Left lung (tissue), 10 donors: ENCODE results near the gene C8B. TPM values are rescaled to one million over a fixed set of nuclear protein-coding genes. Genes with fewer than 3 reads are reported as not detected.

Experiments used
- ATAC-seq: fragments of 200-7000 bp; cut with Tn5 transposase; one replicate; pipeline ENCODE4 v1.9.1; 2020; ENCODE audit warnings: moderate library complexity
- DNase-seq, 4 donors: peaks; one replicate each; pipeline ENCODE4 v3.0.0-alpha.2; 2013 to 2020
- H3K27ac ChIP-seq, 2 donors: fragments of 200-600 bp; sonication (generic) in 1 of 2; one replicate each; pipeline versions ENCODE4 v1.5.0 to v1.8.0; 2020 to 2021
- H3K27me3 ChIP-seq, 2 donors: fragments of 200-600 bp; sonication (generic) in 1 of 2; one replicate each; pipeline versions ENCODE4 v1.5.0 to v1.8.0; 2020 to 2021
- H3K36me3 ChIP-seq, 2 donors: fragments of 200-600 bp; sonication (generic) in 1 of 2; one replicate each; pipeline versions ENCODE4 v1.5.0 to v1.8.0; 2020 to 2021
- H3K4me1 ChIP-seq, 2 donors: fragments of 200-600 bp; one replicate each; pipeline ENCODE4 v1.8.0; 2021
- H3K4me3 ChIP-seq, 2 donors: fragments of 200-600 bp; sonication (generic) in 1 of 2; one replicate each; pipeline versions ENCODE4 v1.5.0 to v1.8.0; 2020 to 2021; ENCODE audit warnings: mild to moderate bottlenecking in 1 of 2
- H3K9me3 ChIP-seq, 2 donors: fragments of 200-600 bp; sonication (generic) in 1 of 2; one replicate each; pipeline versions ENCODE4 v1.5.0 to v1.8.0; 2020 to 2021
- CTCF ChIP-seq, 2 donors: fragments of 200-600 bp; sonication (generic) in 1 of 2; IDR thresholded peaks; one replicate each; pipeline versions ENCODE4 v1.5.0 to v1.8.0; 2021; ENCODE audit warnings: antibody characterized with exemption in 2 of 2
- intact Hi-C, 2 donors: fragments of 100-400 bp; cut with DNase I; formaldehyde crosslinking; loops; one replicate each; pipeline versions ENCODE4 v1.11.2 to v1.14.2; 2022
- polyA plus RNA-seq, 6 donors: library from polyadenylated mRNA; unstranded; fragments of 120-200 nt; gene quantifications; one replicate each; pipeline ENCODE4 v1.2.1, GENCODE V29; 2013; ENCODE audit not compliant: insufficient read length in 6 of 6
- total RNA-seq, 2 donors: library from RNA; stranded (reverse); fragmentation: NEBNext Ultra II Directional; extraction: Animal tissue kit (Norgen Biotek cat#: 25700); gene quantifications; one replicate each; pipeline ENCODE4 v1.2.1, GENCODE V29; 2021
- donor health status: DM: no; HTN: yes; CAD: no.
- donor health status: DM: no; HTN: no; CAD: no.

The C8B gene
- total and polyA plus RNA-seq, 8 donors, result 0.09 to 0.71 (median 0.18) TPM; not detected in 2

DNA sequence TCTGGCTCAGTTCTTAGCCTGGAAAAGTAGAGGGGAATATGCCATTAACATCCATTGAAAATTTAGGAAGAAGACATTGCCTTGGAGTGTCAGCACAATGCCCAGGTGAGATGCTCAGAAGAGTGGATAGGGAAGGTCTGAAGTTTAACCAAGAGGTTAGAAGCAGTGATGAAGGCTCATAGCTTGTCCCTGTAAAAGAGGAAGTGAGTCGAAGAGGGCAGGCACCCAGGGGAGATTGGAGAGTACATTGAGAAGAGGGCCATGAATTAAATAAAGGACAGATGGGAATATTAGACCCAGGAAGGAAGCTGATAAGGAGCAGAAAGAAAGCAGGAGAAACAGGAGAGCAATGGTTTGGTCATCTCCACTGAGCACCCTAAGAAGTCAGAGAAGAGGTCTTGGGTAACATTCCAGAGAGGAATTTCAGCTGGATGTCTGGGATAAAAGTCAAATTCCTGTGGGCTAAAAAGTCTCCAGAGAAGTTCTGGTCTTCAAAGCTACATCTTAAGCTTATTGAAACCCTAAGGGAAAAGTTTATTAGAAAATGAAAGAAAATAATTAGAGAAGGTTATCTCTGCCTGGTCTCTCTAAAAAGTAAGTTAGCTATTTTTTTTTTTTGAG is 17.3 kb downstream of the C8B start:
- H3K36me3 ChIP-seq, result no peaks in the 10 kb centered on the region
- no peaks in the 10 kb centered on the region for H3K9me3 ChIP-seq
- TF ChIP-seq CTCF (IDR thresholded peaks at IDR 0.05), result no peak
- no peak for ATAC-seq
- intact Hi-C loops, result no loop called here
- H3K4me3 ChIP-seq, result no peak overlapping the region
- DNase-seq, result no peak
- H3K4me1 ChIP-seq, result no peaks in the 10 kb centered on the region
- H3K27ac ChIP-seq, result no peak overlapping the region
- no peaks in the 10 kb centered on the region for H3K27me3 ChIP-seq

GRCh38 chr1:56940039-56940438 is 25.8 kb downstream of the C8B start:
- DNase-seq, result no peak
- intact Hi-C loops, result no loop called here

DNA sequence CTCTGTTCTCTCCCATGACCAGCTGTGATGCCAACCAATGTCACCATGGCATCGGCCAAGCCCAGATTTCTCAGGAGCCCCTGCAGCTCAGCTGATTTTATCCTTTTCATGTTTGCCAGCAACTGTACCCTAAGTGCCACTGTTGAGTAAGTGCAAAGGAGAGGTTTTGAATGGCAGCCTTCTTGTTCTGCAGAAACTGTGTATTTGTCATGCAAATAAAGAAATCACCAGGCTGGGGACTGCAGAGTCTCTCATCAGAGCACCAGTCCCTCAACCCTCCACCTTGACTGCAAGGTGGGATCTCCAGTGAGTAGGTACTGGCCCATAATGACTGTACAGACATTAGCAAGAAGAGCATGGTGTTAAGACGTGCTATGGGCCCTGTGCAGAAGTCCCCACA is 26.6 kb downstream of the C8B start:
- no peak overlapping the region for H3K4me3 ChIP-seq
- H3K4me1 ChIP-seq, result no peaks in the 10 kb centered on the region
- H3K27ac ChIP-seq, result no peak overlapping the region
- DNase-seq (no peak), ATAC-seq (no peak)
- no peaks in the 10 kb centered on the region for H3K9me3 ChIP-seq
- H3K27me3 ChIP-seq, result no peaks in the 10 kb centered on the region
- H3K36me3 ChIP-seq, result no peaks in the 10 kb centered on the region
- intact Hi-C loops, result no loop called here
- TF ChIP-seq CTCF (IDR thresholded peaks at IDR 0.05), result no peak

More at GRCh38 chr1:56940039-56940438, 25.8 kb downstream of the C8B start:
- Histone ChIP-seq H3K4me1 (no peaks in the 10 kb centered on the region), H3K9me3 (no peaks in the 10 kb centered on the region), H3K27ac (no peak overlapping the region), H3K4me3 (no peak overlapping the region), H3K27me3 (no peaks in the 10 kb centered on the region), H3K36me3 (no peaks in the 10 kb centered on the region)
- TF ChIP-seq CTCF (IDR thresholded peaks at IDR 0.05), result no peak
- ATAC-seq, result no peak

- Histone ChIP-seq H3K27me3 (no peaks in the 10 kb centered on the region), H3K27ac (no peak overlapping the region), H3K36me3 (no peaks in the 10 kb centered on the region), H3K9me3 (no peaks in the 10 kb centered on the region), H3K4me3 (no peak overlapping the region), H3K4me1 (no peaks in the 10 kb centered on the region)
- TF ChIP-seq CTCF (IDR thresholded peaks at IDR 0.05), result no peak
- DNase-seq (no peak), ATAC-seq (no peak)
- intact Hi-C loops, result no loop called here
Observed at GRCh38 chr1:56938646-56939045, 27.2 kb downstream of the C8B start.

DNA sequence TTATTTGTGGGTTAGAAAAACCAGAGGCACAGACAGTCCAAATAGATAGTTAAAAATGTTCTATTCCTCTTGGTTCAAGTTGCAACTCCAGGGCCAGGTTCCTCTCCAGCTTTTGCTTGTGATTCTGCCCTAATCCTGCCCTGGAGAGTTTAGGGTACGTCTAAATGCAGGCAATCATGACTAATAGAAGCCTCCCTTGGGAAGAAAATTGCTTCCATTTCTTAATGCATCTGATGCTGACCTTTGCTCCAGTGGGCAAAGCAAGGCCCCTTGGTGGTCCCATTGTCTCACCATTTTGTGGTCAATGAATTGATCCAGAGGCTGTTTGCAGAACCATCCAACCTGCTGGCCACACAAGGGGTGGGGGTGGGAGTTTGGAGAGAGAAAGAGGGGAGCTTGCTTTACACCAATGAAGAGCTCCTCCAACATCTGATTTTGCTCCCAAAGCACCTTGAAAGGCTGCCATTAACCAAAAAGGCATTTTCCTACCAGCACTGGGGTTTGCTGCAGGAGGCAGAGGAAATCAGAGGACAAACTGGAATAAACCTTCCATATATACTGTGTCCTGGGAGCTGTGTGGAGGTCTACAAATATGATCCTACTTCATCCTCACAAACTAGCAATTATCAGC is 31.3 kb downstream of the C8B start:
- DNase-seq, result no peak

More for the DNA sequence above, 31.3 kb downstream of the C8B start:
- ATAC-seq, result no peak
- Histone ChIP-seq H3K27ac (no peak overlapping the region), H3K27me3 (no peaks in the 10 kb centered on the region), H3K4me1 (no peaks in the 10 kb centered on the region), H3K36me3 (no peaks in the 10 kb centered on the region), H3K4me3 (no peak overlapping the region), H3K9me3 (no peaks in the 10 kb centered on the region)
- intact Hi-C loops, result no loop called here
- no peak for TF ChIP-seq CTCF (IDR thresholded peaks at IDR 0.05)
